Measurements from ENCODE around the gene BLACAT1.

BLACAT1 gene

DNA sequence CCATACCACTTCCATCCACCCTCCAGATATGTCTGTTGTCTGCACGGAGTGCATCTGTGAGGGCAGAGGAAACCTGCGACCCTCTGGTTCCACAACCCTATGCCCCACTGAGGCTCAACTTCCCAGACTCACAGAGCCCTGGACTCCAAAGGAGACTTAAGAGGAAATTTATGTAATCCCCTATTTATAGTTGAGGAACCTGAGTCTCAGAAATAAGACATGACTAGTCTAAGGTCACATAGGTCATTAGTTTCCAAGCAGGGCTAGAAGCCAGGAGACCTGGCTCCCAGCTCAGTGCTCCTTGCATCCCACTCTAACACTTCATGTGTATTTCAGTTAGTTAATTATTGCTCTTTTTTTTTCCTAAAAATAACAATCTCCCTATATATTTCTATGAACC lies 18.3 kb downstream of the BLACAT1 start:
- Histone ChIP-seq H3K9me3 (ENCODE audit: insufficient read depth, low read length, severe bottlenecking) (no peaks in the 10 kb centered on the region), H3K36me3 (ENCODE audit: insufficient read depth, low read length) (no peaks in the 10 kb centered on the region), H3K4me1 (ENCODE audit: insufficient read depth, low read length) (no peaks in the 10 kb centered on the region), H3K27ac (ENCODE audit: low read length) (no peak overlapping the region), H4K20me1 (ENCODE audit: insufficient read depth, low read length) (peaks cover 5% of the 10 kb centered on the region), H3K27me3 (ENCODE audit: insufficient read depth, low read length, poor library complexity) (peaks cover 14% of the 10 kb centered on the region), H3K4me2 (ENCODE audit: insufficient read depth, low read length) (no peak overlapping the region), H3K9ac (ENCODE audit: low read depth, low read length) (no peak overlapping the region), H2AFZ (ENCODE audit: low read depth, low read length) (no peak overlapping the region), H3K4me3 (ENCODE audit: low read depth in 1 of 2, low read length in 2 of 2) (no peak overlapping the region), H3K79me2 (ENCODE audit: insufficient read depth, low read length) (no peaks in the 10 kb centered on the region)
- no peak for DNase-seq
- TF ChIP-seq EZH2 (IDR thresholded peaks at IDR 0.05; ENCODE audit: borderline replicate concordance, low read depth, low read length, severe bottlenecking): no peak
- TF ChIP-seq, protein P1, sequence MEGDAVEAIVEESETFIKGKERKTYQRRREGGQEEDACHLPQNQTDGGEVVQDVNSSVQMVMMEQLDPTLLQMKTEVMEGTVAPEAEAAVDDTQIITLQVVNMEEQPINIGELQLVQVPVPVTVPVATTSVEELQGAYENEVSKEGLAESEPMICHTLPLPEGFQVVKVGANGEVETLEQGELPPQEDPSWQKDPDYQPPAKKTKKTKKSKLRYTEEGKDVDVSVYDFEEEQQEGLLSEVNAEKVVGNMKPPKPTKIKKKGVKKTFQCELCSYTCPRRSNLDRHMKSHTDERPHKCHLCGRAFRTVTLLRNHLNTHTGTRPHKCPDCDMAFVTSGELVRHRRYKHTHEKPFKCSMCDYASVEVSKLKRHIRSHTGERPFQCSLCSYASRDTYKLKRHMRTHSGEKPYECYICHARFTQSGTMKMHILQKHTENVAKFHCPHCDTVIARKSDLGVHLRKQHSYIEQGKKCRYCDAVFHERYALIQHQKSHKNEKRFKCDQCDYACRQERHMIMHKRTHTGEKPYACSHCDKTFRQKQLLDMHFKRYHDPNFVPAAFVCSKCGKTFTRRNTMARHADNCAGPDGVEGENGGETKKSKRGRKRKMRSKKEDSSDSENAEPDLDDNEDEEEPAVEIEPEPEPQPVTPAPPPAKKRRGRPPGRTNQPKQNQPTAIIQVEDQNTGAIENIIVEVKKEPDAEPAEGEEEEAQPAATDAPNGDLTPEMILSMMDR (IDR thresholded peaks at IDR 0.05; ENCODE audit: borderline replicate concordance, extremely low read depth, low read length, poor library complexity, severe bottlenecking): no peak
- ATAC-seq (ENCODE audit: insufficient read depth, low read depth): no peak

GRCh38 chr1:205436776-205437410 lies 19.0 kb downstream of the BLACAT1 start:
- H3K4me2 ChIP-seq (ENCODE audit: insufficient read depth, low read length): no peak overlapping the region
- TF ChIP-seq, protein P1 (IDR thresholded peaks at IDR 0.05; ENCODE audit: borderline replicate concordance, extremely low read depth, low read length, poor library complexity, severe bottlenecking): no peak
- TF ChIP-seq EZH2 (IDR thresholded peaks at IDR 0.05; ENCODE audit: borderline replicate concordance, low read depth, low read length, severe bottlenecking): no peak
- peaks cover 5% of the 10 kb centered on the region for H4K20me1 ChIP-seq (ENCODE audit: insufficient read depth, low read length)
- no peak overlapping the region for H3K4me3 ChIP-seq (ENCODE audit: low read depth in 1 of 2, low read length in 2 of 2)
- H3K9ac ChIP-seq (ENCODE audit: low read depth, low read length): no peak overlapping the region
- no peaks in the 10 kb centered on the region for H3K36me3 ChIP-seq (ENCODE audit: insufficient read depth, low read length)
- ATAC-seq (ENCODE audit: insufficient read depth, low read depth) (no peak), DNase-seq (no peak)
- H3K27me3 ChIP-seq (ENCODE audit: insufficient read depth, low read length, poor library complexity): peaks cover 14% of the 10 kb centered on the region
- H3K27ac ChIP-seq (ENCODE audit: low read length): no peak overlapping the region
- H2AFZ ChIP-seq (ENCODE audit: low read depth, low read length): no peak overlapping the region
- no peaks in the 10 kb centered on the region for H3K9me3 ChIP-seq (ENCODE audit: insufficient read depth, low read length, severe bottlenecking)
- no peaks in the 10 kb centered on the region for H3K79me2 ChIP-seq (ENCODE audit: insufficient read depth, low read length)
- H3K4me1 ChIP-seq (ENCODE audit: insufficient read depth, low read length): no peaks in the 10 kb centered on the region

GRCh38 chr1:205435578-205436573 lies 20.0 kb downstream of the BLACAT1 start:
- no peaks in the 10 kb centered on the region for H3K79me2 ChIP-seq (ENCODE audit: insufficient read depth, low read length)
- H3K9ac ChIP-seq (ENCODE audit: low read depth, low read length): no peak overlapping the region
- no peaks in the 10 kb centered on the region for H3K36me3 ChIP-seq (ENCODE audit: insufficient read depth, low read length)
- no peak overlapping the region for H2AFZ ChIP-seq (ENCODE audit: low read depth, low read length)
- H3K27me3 ChIP-seq (ENCODE audit: insufficient read depth, low read length, poor library complexity): peaks cover 14% of the 10 kb centered on the region
- no peak for ATAC-seq (ENCODE audit: insufficient read depth, low read depth)
- DNase-seq: no peak
- no peak overlapping the region for H3K4me2 ChIP-seq (ENCODE audit: insufficient read depth, low read length)
- TF ChIP-seq, protein P1 (IDR thresholded peaks at IDR 0.05; ENCODE audit: borderline replicate concordance, extremely low read depth, low read length, poor library complexity, severe bottlenecking): no peak
- no peak for TF ChIP-seq EZH2 (IDR thresholded peaks at IDR 0.05; ENCODE audit: borderline replicate concordance, low read depth, low read length, severe bottlenecking)
- H4K20me1 ChIP-seq (ENCODE audit: insufficient read depth, low read length): peaks cover 5% of the 10 kb centered on the region
- no peaks in the 10 kb centered on the region for H3K9me3 ChIP-seq (ENCODE audit: insufficient read depth, low read length, severe bottlenecking)
- no peaks in the 10 kb centered on the region for H3K4me1 ChIP-seq (ENCODE audit: insufficient read depth, low read length)
- H3K4me3 ChIP-seq (ENCODE audit: low read depth in 1 of 2, low read length in 2 of 2): no peak overlapping the region
- H3K27ac ChIP-seq (ENCODE audit: low read length): no peak overlapping the region
